Liver (tissue), 9 donors: ENCODE data around the gene IFRD1. TPM values are rescaled to one million over a fixed set of nuclear protein-coding genes. Genes with fewer than 3 reads are reported as not detected.

Source experiments
- DNase-seq: peaks from one replicate; pipeline ENCODE4 v3.0.0-alpha.2; 2017; ENCODE audit warnings: low spot score
- H3K27ac ChIP-seq, 2 donors: one replicate each; pipeline ENCODE4 v1.7.0; 2013; ENCODE audit warnings: inconsistent platforms in 2 of 2, low read length in 2 of 2, control low read depth in 1 of 2, low read depth in 1 of 2, mild to moderate bottlenecking in 1 of 2
- H3K27me3 ChIP-seq, 4 donors: one replicate each; pipeline versions ENCODE4 v1.6.1 to v1.7.0; 2013; ENCODE audit warnings: low read length in 3 of 4, inconsistent platforms in 1 of 4, mild to moderate bottlenecking in 1 of 4, moderate library complexity in 1 of 4; ENCODE audit not compliant: control insufficient read depth in 4 of 4, insufficient read depth in 4 of 4
- H3K36me3 ChIP-seq, 4 donors: one replicate each; pipeline versions ENCODE4 v1.6.1 to v1.7.0; 2013; ENCODE audit warnings: low read length in 3 of 4, mild to moderate bottlenecking in 3 of 4, low read depth in 1 of 4, moderate library complexity in 1 of 4; ENCODE audit not compliant: control insufficient read depth in 4 of 4, insufficient read depth in 3 of 4
- H3K4me1 ChIP-seq, 4 donors: one replicate each; pipeline versions ENCODE4 v1.6.1 to v1.7.0; 2013; ENCODE audit warnings: low read length in 3 of 4, mild to moderate bottlenecking in 3 of 4, moderate library complexity in 1 of 4; ENCODE audit not compliant: control insufficient read depth in 4 of 4, insufficient read depth in 4 of 4
- H3K4me3 ChIP-seq, 3 donors: one replicate each; pipeline versions ENCODE4 v1.6.1 to v1.7.0; 2013; ENCODE audit warnings: low read length in 3 of 3, control low read depth in 1 of 3, low read depth in 1 of 3, mild to moderate bottlenecking in 1 of 3
- H3K9ac ChIP-seq, 2 donors: one replicate each; pipeline ENCODE4 v1.7.0; 2013; ENCODE audit warnings: low read length in 2 of 2, mild to moderate bottlenecking in 2 of 2, moderate library complexity in 2 of 2, control low read depth in 1 of 2, low read depth in 1 of 2
- H3K9me3 ChIP-seq, 4 donors: one replicate each; pipeline versions ENCODE4 v1.6.1 to v1.7.0; 2013; ENCODE audit warnings: low read length in 3 of 4; ENCODE audit not compliant: control insufficient read depth in 4 of 4
- ATF3 ChIP-seq: IDR thresholded peaks from 2 replicates; pipeline ENCODE4 v1.6.1; 2016; ENCODE audit warnings: antibody characterized with exemption
- CTCF ChIP-seq: fragments of 150-350 bp; IDR thresholded peaks from 2 replicates; pipeline ENCODE4 v1.5.1; 2017; ENCODE audit warnings: improper control_type of control experiment, low read depth, low read length; ENCODE audit not compliant: missing input control
- EGR1 ChIP-seq, 2 donors: IDR thresholded peaks; 2 replicates each; pipeline ENCODE4 v1.6.1; 2016 to 2018; ENCODE audit warnings: antibody characterized with exemption in 2 of 2, low read depth in 2 of 2
- FOXA1 ChIP-seq: IDR thresholded peaks from 2 replicates; pipeline ENCODE4 v1.6.1; 2016; ENCODE audit warnings: antibody characterized with exemption
- FOXA2 ChIP-seq: IDR thresholded peaks from 2 replicates; pipeline ENCODE4 v1.6.1; 2016; ENCODE audit warnings: antibody characterized with exemption
- GABPA ChIP-seq, 2 donors: IDR thresholded peaks in 1 of 2; conservative IDR thresholded peaks in 1 of 2; 2 replicates each; pipeline ENCODE4 v1.6.1; 2016; ENCODE audit warnings: antibody characterized with exemption in 2 of 2, mild to moderate bottlenecking in 1 of 2, moderate library complexity in 1 of 2
- HNF4A ChIP-seq, 2 donors: conservative IDR thresholded peaks; 2 replicates each; pipeline ENCODE4 v1.6.1; 2016; ENCODE audit warnings: antibody characterized with exemption in 2 of 2, mild to moderate bottlenecking in 2 of 2
- HNF4G ChIP-seq: IDR thresholded peaks from 2 replicates; pipeline ENCODE4 v1.6.1; 2016; ENCODE audit warnings: antibody characterized with exemption
- JUND ChIP-seq, 2 donors: IDR thresholded peaks; 2 replicates each; pipeline ENCODE4 v1.6.1; 2016; ENCODE audit warnings: antibody characterized with exemption in 2 of 2
- MAX ChIP-seq: IDR thresholded peaks from 2 replicates; pipeline ENCODE4 v1.6.1; 2016; ENCODE audit warnings: antibody characterized with exemption
- NR2F2 ChIP-seq: IDR thresholded peaks from 2 replicates; pipeline ENCODE4 v1.6.1; 2016; ENCODE audit warnings: antibody characterized with exemption
- RAD21 ChIP-seq, 2 donors: IDR thresholded peaks; 2 replicates each; pipeline ENCODE4 v1.6.1; 2016; ENCODE audit warnings: antibody characterized with exemption in 2 of 2, mild to moderate bottlenecking in 2 of 2
- REST ChIP-seq: IDR thresholded peaks from 2 replicates; pipeline ENCODE4 v1.6.1; 2016; ENCODE audit warnings: antibody characterized with exemption, mild to moderate bottlenecking
- RXRA ChIP-seq, 2 donors: IDR thresholded peaks; 2 replicates each; pipeline ENCODE4 v1.6.1; 2017 to 2018; ENCODE audit warnings: antibody characterized with exemption in 2 of 2, mild to moderate bottlenecking in 1 of 2
- SP1 ChIP-seq: IDR thresholded peaks from 2 replicates; pipeline ENCODE4 v1.6.1; 2018; ENCODE audit warnings: antibody characterized with exemption, mild to moderate bottlenecking
- TAF1 ChIP-seq: conservative IDR thresholded peaks from 2 replicates; pipeline ENCODE4 v1.6.1; 2016; ENCODE audit warnings: antibody characterized with exemption, mild to moderate bottlenecking
- YY1 ChIP-seq: IDR thresholded peaks from 2 replicates; pipeline ENCODE4 v1.6.1; 2016; ENCODE audit warnings: antibody characterized with exemption, mild to moderate bottlenecking
- ZBTB33 ChIP-seq: IDR thresholded peaks from 2 replicates; pipeline ENCODE4 v1.6.1; 2016; ENCODE audit warnings: antibody characterized with exemption
- WGBS: extraction: QIAGEN DNeasy Blood & Tissue Kit; methylation state at CpG from one replicate; pipeline ENCODE4 v1.1.7; 2013; 5-methylcytosine and 5-hydroxymethylcytosine counted together
- polyA plus RNA-seq, 2 donors: library from polyadenylated mRNA; stranded (reverse) in 1 of 2; unstranded in 1 of 2; fragments of 200-250 nt in 1 of 2; fragments of >200 nt in 1 of 2; fragmentation: Nextera tagmentation in 1 of 2; extraction: Ambion mirVana in 1 of 2; gene quantifications; one replicate each; pipeline versions ENCODE4 v1.2.1 to v1.2.3, GENCODE V29; 2013 to 2015
- total RNA-seq, 2 donors: library from RNA; depleted of rRNA; stranded (reverse); fragments of >200 nt; gene quantifications; one replicate each; pipeline ENCODE4 v1.2.3, GENCODE V29; 2014
- donor health status: healthy.
- donor health status: healthy.
- donor health status: healthy.
- donor health status: healthy.
- donor health status: healthy.

IFRD1 gene
- total and polyA plus RNA-seq, 4 donors: 7.7 to 35.6 (median 21.1) TPM

GRCh38 chr7:112433289-112433688 lies 17.0 kb upstream of the IFRD1 start:
- 74% methylated on average over 1 of the region's 1 CpG for WGBS
- no peak overlapping the region for H3K4me3 ChIP-seq
- no peak overlapping the region for H3K9ac ChIP-seq
- TF ChIP-seq REST (no peak), JUND (IDR thresholded peaks at IDR 0.05) (no peak), HNF4A (conservative IDR thresholded peaks at IDR 0.05) (no peak), GABPA (IDR thresholded peaks at IDR 0.05 in 1 of 2, conservative IDR thresholded peaks at IDR 0.05 in 1 of 2) (no peak)
- H3K27me3 ChIP-seq: no peaks in the 10 kb centered on the region
- no peaks in the 10 kb centered on the region for H3K4me1 ChIP-seq
- H3K9me3 ChIP-seq: no peaks in the 10 kb centered on the region
- no peak overlapping the region for H3K27ac ChIP-seq
- no peaks in the 10 kb centered on the region for H3K36me3 ChIP-seq
- no peak for DNase-seq

GRCh38 chr7:112437072-112437471 lies 13.2 kb upstream of the IFRD1 start:
- Histone ChIP-seq H3K27ac (no peak overlapping the region), H3K9ac (no peak overlapping the region), H3K27me3 (no peaks in the 10 kb centered on the region), H3K9me3 (no peaks in the 10 kb centered on the region), H3K4me3 (no peak overlapping the region), H3K36me3 (no peaks in the 10 kb centered on the region), H3K4me1 (no peaks in the 10 kb centered on the region)
- 97% methylated on average over 1 of the region's 1 CpG for WGBS
- DNase-seq: no peak
- no peak for TF ChIP-seq ATF3
- TF ChIP-seq TAF1: no peak
- no peak for TF ChIP-seq CTCF
- no peak for TF ChIP-seq NR2F2
- no peak for TF ChIP-seq JUND (IDR thresholded peaks at IDR 0.05)
- no peak for TF ChIP-seq SP1
- TF ChIP-seq MAX: no peak
- no peak for TF ChIP-seq FOXA2
- TF ChIP-seq REST: no peak
- TF ChIP-seq EGR1 (IDR thresholded peaks at IDR 0.05; ENCODE audit: low read depth in 2 of 2): no peak
- no peak for TF ChIP-seq RAD21 (IDR thresholded peaks at IDR 0.05)
- TF ChIP-seq ZBTB33: no peak
- TF ChIP-seq HNF4A (conservative IDR thresholded peaks at IDR 0.05): no peak
- no peak for TF ChIP-seq HNF4G
- TF ChIP-seq YY1: no peak
- TF ChIP-seq RXRA (IDR thresholded peaks at IDR 0.05): no peak
- TF ChIP-seq FOXA1: no peak
- TF ChIP-seq GABPA (IDR thresholded peaks at IDR 0.05 in 1 of 2, conservative IDR thresholded peaks at IDR 0.05 in 1 of 2): no peak
